Activated CD4-positive, alpha-beta T cell treated with anti-CD3 and anti-CD28 coated beads, Interleukin-2, Interleukin-4, amounts not matched to agents 100 ng/mL and 50 ng/mL, durations not matched to agents 16 hours and 8 hours (primary cell): ENCODE data around the gene LLGL1.
A peak's percentile ranks its signal among the peaks of the same experiment; 100 is the strongest.

Experiments used
- DNase-seq: peaks from one replicate; pipeline ENCODE4 v3.0.0-alpha.2; 2020; ENCODE audit warnings: low spot score

LLGL1 gene

DNA sequence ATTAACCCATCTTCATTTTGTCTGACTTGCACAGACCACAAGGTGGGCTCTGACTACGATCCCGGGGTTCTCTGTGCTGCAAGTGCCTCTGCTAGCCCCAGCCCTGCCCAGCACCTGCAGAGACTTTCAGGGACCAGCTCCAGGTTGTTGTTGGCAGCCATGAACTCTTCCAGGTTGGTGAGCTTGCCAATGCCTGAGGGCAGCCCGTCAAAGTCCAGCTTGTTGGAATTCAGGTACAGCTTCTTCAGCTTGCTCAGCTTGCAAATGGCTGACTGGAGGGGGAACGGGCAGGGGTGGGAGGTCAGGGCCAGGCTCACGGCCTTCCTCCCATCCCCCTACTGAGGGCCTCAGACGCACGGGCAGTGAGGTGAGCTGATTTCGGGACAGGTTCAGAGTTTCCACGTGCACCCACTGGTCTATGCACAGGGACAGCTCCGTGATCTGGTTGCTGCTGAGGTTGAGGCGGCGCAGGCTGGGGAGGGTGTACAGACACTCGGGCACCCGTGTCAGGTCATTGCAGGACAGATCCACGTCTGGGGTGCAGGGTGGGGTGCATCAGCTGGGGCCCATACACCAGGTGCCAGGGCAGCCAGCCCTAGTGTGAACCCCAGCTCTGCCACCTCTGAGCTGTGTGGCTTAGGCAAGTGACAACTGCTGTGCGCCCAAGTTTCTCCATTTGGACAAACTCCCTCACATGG is 27.9 kb downstream of the LLGL1 start:
- no peak for DNase-seq

DNA sequence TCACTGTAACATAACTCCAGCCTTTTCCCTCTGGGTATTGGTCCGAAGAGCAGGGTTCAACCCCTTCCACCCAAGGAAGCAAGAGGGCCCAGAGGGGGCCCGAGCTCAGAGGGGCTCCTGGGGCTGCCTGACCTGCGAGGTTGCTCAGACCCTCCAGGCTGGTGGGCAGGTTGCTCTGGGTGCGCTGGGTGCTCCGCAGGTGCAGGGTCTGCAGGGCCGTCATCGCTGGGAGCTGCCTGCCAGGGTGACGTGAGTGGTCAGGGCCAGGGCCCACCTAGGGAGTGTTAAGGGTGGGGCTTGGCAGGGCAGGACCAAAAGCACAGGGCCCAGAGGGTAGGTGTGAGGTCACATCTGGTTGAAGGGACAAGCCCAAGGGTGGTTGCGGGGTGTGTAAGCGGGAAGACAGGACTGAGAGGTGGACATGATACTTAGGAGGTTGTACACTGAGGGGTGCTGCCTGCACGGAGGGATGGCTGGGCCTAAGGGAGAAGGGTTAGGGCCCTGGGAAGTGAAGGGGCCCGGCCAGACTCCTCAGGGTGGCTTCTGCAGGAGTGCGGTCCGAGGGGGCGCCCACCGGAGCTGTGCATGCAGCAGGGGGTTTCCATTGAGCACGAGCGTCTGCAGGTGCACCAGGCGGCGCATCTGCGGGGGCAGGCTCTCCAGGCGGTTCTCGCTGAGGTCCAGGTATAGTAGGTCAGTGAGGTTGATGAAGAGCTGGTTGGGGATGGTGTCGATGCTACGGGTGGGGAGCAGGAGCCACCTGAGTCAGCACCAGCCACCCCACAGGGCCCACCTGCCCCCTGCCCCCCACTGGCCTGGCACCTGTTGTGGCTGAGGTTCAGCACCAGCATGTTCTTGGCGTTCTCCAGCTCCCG is 28.7 kb downstream of the LLGL1 start:
- no peak for DNase-seq

DNA sequence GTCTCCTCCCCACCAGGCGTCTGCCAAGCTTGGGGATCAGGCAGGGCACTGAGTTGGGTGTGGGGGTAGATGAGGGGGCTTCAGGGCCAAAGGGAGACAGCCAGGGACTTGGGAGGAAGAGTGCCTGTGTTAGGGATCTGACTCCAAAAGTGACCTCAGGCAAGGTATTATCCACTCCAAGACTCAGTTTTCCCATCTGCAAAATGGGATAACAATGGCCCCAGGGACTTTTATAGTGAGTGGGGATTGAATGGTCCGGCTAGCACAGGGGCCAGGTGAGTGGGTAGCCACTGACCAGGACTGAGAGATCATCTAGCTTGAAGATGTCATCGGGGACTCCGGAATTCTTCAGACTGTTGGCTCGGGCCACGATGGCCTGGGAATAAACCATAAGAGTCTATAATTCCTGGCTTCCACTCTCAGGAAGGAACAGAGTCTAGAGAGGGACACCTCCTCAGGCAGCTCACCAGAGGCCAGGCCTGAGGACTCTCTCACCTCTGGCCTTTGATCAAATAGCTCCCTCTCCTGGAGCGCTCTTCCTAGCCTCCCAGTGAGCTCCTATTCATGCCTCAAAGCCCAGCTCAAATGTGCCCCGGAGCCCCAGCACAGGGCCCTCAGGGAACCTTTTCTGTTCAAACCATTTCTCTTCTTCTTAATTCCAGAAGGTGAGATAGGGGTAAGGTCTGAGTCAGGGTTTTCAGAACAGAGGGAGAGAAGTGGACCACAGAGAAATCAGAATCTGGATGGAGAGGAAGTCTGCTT is 29.6 kb downstream of the LLGL1 start:
- DNase-seq: no peak

DNA sequence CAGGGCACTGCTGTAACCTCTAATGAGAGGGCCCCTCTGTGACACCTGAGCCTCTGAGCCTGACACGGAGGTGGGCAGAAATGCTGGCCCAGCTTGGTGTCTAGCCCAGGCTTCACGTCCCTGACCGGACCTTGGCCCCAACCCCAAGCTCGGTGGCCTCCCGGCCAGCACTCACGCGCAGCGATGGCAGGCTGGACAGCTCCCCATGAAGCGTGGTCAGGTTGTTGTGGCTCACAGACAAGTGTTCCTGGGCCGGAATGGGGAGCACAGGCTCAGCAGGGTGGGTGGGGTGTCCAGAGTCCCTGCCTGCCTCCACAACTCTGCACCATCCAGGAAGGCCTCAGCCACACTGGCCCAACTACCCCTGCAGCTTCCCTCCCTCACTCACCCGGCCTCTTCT is 30.9 kb downstream of the LLGL1 start:
- DNase-seq: no peak

DNA sequence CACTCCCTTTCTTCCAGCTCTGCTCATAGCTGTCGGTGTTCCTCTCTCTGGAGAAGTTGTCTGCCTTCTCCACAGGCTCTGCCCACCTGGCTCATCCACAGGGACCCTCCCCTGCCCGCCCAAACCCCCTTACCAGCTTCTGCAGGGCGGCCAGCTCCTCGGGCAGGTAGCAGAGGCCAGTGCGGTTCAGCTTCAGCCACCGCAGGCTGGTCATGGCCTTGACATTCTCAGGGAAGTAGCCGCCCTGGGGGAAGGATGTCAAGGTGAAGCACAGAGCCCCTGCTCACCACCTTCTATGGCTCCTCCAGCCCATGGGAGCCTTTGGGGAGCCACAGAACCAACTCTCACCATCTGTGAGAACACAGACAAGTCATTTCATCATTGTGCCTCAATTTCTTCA is 31.3 kb downstream of the LLGL1 start:
- DNase-seq: no peak

DNA sequence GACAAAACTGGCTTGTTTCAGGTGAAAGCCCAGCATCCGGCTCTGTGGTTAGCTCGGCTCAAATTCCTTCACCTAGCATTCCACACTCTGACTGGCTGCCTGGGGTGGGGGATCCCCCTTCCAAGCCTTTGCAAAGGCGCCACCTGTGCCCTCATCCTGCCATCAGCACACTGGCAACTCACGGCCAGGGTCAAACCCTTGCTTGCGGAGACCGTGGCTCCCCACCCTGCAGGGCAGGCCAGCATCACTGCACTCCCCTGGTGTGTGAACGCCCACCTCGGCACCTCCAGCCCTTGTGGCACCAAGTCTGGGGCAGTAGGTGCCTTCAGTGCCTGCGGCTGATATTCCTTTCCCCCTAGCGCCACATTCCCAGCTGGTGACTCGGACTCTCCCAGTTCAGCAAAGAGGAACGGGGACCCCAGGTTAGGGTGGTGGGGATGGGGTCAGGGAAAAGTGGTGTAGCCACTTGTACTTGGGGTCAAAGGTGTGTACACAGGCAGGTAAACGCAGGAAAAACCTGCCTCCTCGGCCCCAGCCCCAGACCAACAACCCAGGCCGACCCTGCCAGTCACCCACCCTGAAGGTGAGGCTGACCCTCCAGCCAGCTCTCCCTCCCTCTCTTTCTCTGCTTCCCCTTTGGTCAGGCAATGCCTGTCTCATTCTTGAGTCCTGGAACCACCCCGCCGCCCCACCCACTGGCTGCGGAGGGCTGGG is 32.0 kb downstream of the LLGL1 start:
- no peak for DNase-seq

DNA sequence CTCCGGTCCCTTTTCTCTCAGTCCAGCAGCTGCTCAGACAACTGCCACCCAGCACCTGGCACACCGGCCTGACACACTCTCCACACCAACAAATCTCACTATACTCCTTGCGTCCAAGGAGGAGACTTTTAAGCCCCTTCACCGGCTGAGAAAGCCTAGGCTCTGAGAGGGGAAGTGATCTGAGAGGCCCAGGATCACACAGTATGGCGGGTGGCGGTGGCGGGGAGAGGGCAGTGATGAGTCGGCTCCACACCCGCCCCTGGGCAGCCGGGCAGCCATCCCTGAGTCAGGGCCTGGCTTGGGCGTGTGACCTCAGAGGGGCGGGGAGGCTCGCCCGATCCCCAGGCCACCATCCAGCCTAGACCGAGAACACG is 32.5 kb downstream of the LLGL1 start:
- DNase-seq: peak; percentile 38

DNA sequence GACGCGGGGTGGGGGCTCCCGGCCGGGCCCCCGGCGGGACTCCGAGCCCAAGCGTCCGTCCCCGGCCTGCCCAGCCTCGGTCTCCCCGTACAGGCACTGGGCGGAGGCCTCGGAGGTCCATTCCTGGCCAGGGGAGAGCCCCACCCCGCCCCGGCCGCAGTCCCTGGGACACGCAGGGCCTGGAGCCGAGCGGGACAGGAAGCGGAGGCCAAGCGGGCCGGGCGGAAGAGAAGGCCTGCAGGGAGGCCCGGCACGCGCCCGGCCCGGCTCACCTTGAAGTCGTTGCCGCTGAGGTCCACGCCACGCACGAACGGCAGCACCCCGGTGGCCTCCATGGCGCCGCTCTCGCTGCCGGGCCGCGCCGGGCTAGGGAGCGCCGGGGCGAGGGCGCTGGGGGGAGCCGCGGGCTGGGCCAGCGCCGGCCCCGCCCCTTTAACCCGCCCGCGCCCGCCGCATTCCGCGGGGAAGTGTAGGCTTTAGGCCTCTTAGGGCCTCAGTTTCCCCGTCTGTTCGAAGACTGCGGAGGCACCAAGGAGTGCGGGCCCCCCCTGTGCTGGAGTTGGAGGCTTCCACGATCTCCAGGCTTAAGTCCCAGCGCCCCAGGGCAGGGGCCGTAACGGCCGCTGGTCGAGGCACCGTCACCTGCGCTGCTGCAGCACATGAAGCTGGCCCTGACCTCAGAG is 33.1 kb downstream of the LLGL1 start, which contains the start of gene FLII:
FLII (minus strand) TSS at position 383 of the 683 bp plus-strand sequence; CDS start at position 335, 48 bp downstream.
- DNase-seq: peak; percentile 32

DNA sequence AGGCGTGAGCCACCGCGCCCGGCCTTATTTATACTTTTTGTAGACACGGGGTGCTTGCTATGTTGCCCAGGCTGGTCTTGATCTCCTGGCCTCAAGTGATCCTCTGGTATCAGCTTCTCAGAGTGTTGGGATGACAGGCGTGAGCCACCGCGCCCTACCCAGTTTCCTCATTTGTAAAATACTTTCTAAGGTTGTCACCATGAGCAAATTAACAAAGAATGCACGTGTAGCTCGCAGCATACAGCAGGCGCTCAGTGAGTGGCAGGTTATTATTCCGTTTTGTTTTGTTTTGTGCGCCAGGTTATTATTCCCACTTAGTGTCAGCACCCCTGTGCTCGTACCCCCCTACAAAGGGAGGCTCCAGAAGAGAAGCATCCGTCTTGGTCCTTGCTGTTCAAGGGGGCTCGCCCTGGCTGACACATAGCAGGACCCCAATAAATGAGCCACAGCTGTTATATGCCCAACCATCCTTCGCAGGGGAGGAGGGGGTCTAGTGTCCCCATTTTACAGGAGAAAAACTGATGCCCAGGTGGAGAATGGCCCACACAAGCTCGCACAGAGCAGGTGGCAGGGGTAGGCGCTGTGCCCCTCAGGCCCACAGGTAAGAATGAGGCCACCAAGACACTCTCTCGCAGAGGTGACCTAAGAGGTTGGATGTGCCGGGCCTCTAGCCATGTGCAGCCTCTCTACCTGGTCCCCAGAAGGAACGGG is 34.3 kb downstream of the LLGL1 start:
- DNase-seq: no peak

DNA sequence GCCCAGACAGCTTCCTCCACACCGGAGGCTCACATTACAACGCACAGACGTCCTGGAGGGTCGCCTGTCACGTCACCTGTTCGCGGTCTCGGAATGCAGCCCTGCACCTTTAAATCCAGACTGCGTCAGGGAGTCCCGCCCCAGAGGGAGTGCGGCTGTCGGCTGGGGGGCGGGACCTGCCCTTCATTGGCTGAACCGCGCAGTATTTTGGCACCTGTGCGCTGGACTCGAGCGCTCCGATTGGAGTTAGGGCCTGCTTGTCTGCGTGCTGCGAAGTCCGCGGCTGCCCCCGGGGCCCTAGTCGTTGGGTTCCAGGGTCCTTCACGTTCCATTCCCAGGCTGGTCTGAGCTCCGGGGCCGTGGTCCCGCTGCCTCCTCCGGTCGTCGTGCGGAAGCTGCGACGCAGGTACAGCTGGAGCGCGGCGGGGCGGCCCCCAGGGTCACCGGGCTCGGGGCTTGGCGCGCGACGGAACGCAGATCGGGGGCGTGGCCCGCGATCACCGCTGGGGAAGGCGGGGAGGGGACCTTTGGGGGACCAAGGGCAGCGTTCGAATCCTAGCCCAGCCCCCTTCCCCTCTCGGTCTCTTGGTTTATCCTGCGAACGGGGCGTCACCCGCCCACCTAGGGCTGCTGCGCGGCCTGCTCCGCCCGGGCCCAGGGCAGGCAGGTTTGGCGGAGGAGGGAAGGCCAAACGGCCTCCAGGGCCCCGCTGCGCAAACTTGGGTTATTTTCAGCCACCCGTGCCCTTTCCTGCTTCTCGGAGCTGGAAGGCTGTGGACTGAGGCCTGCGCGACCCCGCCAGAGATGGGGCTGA is 35.1 kb downstream of the LLGL1 start, which contains the start of gene MIEF2:
MIEF2 (plus strand) TSS at position 331 of the 814 bp plus-strand sequence. CDS start 2,059 bp downstream, outside the sequence.
- DNase-seq: peak; percentile 95

DNA sequence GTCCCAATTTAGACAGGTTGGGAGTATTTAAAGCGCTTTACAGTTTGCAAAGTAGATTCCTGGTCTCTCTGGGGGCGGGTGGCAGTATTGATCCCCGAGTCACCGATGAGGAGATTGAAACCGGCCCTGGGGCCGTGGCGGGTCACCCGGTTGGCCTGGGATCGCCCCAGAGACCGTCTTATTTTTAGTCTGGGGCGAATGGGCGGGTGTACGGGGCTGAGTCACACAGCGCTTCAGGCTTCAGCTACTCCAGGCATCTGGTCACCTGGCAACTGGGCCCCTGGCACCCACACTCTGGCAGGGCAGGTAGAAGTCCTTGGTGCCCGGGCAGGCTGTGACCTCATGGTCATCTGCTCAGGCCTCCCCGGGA is 35.7 kb downstream of the LLGL1 start:
- no peak for DNase-seq

DNA sequence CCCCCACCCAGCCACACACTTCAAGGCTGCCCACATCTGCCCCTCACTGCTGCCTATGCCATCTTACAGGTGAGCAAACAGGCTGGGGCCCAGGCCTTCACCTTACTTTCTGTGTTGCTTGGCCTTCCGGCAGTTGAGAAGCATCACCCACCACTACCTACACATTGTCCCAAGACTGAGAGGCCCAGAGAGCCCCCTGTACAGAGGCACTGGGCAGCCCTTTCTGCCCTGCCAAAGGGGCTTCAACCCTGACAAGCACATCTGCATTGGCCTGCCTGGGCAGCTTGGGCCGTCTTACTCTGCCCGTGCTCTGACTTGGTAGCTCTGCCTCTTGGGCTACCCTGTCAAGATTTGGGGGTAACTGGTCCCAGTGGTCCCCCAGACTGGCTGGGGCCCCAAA is 36.2 kb downstream of the LLGL1 start:
- DNase-seq: no peak

DNA sequence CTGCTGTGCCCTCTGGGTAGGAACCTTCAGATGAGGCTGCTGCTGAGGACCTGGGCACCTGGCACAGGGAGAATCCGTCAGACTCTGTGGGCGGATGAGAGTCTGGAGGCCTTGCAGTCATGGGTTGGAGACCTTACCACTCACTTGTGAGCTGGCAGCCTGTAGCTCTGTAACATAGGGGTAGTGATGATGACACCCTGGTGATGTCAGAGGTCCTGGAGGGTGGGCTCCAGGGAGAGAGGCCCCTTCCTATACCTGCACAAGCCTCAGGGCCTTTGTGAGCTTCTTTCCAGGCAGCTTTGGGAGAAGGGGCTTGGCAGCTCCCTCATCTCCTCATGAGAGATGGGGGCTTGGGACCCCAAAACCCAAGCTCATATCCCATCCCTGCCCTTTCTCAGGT is 36.7 kb downstream of the LLGL1 start:
- no peak for DNase-seq

DNA sequence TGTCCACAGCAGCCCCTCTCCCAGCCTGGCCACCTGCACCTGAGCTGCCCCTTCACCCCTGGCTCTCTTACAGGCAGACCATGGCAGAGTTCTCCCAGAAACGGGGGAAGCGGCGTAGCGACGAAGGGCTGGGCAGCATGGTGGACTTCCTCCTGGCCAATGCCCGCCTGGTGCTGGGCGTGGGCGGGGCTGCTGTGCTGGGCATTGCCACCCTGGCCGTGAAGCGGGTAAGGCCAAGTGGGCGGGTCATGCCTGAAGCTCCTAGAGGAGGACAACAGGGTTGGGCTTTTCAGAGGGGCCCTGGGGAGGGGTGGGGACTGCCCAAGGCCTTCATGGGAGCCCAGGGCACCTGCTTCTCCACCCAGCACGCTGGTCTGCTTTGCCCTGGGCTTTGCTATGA is 37.2 kb downstream of the LLGL1 start:
- no peak for DNase-seq

DNA sequence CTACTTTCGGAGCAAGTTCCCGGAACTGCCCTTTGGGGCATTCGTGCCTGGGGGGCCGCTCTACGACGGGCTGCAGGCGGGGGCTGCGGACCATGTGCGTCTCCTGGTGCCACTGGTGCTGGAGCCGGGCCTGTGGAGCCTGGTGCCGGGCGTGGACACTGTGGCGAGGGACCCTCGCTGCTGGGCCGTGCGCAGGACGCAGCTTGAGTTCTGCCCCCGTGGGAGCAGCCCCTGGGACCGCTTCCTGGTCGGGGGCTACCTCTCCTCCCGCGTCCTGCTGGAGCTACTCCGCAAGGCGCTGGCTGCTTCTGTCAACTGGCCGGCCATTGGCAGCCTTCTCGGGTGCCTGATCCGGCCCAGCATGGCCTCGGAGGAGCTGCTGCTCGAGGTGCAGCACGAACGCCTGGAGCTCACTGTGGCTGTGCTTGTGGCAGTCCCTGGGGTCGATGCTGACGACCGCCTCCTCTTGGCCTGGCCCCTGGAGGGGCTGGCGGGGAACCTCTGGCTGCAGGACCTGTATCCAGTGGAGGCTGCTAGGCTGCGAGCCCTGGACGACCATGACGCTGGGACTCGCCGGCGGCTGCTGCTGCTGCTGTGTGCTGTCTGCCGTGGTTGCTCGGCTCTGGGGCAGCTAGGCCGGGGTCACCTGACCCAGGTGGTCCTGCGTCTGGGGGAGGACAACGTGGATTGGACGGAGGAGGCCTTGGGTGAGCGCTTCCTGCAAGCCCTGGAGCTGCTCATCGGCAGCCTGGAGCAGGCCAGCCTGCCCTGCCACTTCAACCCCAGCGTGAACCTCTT is 38.6 kb downstream of the LLGL1 start:
- DNase-seq: no peak

DNA sequence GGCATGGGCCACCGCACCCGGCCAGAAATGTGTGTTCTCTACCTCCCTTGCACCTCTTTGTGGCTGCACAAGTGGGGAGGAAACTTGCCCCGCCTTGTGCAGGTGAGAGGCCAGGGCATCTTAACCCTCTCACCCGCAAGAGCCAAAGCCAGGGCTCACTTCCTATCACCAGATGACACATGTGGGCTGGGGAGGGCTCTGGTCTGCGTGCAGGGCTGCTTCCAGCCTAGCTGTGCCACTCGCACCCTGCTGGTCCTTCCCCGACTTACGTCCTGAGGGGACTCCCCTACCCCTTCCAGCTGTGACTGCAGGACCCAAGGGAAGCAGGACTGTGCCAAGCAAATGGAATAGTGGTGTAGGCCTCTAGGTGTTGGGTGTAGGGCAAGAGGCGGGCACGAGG is 41.9 kb downstream of the LLGL1 start:
- no peak for DNase-seq

DNA sequence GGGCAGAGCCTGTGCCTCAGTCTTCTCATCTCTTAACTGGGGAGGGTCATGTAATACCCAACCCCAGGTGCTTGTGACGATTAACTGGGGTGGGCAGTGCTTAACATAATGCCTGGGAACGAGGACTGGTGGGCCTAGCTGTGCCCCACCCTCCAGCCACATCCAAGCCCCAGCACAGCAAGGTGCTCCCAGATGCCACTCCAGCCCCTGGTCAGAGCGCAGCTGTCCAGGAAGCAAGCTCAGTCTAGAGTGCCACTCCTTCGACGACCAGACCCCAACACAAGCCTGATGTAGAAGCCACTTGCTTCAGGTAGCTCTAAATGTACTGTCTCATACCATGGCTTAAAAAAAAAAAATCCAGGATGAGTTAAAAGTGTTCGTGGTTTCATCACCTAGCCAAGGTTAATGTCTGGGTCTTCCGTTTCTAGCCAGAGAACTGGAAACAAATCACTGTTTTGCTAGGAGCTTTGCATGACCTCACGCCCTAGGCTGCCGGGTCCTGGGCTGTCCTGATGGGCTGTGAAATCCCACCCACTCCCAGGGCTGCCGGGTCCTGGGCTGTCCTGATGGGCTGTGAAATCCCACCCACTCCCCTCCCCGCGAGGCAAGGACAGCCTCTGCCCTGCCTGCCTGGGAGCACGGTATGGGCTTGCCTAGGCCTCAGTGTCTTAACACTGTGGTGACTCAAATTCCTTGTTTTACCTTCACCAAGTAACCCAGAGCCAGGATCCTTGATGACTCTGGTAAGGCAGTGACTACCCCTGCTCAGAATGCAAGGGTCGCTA is 42.7 kb downstream of the LLGL1 start:
- no peak for DNase-seq
